ENCODE data around the gene DISC1.

DISC1 gene

GRCh38 chr1:232059726-232060374 lies 433.3 kb downstream of the DISC1 start:
- TF ChIP-seq, protein P1, sequence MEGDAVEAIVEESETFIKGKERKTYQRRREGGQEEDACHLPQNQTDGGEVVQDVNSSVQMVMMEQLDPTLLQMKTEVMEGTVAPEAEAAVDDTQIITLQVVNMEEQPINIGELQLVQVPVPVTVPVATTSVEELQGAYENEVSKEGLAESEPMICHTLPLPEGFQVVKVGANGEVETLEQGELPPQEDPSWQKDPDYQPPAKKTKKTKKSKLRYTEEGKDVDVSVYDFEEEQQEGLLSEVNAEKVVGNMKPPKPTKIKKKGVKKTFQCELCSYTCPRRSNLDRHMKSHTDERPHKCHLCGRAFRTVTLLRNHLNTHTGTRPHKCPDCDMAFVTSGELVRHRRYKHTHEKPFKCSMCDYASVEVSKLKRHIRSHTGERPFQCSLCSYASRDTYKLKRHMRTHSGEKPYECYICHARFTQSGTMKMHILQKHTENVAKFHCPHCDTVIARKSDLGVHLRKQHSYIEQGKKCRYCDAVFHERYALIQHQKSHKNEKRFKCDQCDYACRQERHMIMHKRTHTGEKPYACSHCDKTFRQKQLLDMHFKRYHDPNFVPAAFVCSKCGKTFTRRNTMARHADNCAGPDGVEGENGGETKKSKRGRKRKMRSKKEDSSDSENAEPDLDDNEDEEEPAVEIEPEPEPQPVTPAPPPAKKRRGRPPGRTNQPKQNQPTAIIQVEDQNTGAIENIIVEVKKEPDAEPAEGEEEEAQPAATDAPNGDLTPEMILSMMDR (conservative IDR thresholded peaks at IDR 0.05; ENCODE audit: low read depth, low read length) = no peak
- DNase-seq (ENCODE audit: low read depth) = no peak
- no peak overlapping the region for H3K4me3 ChIP-seq (ENCODE audit: low read length)

DNA sequence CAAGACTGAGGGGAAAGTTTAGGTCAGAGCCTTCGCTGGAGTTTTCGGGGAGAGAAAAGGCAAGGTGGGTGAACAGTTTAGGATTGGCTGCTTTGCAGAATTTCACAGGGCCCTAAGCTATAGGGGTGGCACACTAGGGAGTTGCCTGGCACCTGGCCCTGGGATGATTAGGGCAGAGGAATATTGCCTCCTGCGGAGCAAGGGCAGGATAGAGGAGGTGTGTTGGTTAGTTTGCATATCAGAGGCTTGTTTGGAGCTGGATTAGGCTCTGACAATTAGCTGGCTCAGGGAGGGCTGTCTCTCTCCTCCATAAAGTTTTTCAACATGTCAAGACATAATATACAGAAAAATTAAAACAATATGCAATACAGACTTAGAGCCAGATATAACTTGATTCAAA lies 436.4 kb downstream of the DISC1 start:
- no peak overlapping the region for H3K4me3 ChIP-seq (ENCODE audit: low read length)
- TF ChIP-seq, protein P1 (conservative IDR thresholded peaks at IDR 0.05; ENCODE audit: low read depth, low read length) = no peak
- no peak for DNase-seq (ENCODE audit: low read depth)

DNA sequence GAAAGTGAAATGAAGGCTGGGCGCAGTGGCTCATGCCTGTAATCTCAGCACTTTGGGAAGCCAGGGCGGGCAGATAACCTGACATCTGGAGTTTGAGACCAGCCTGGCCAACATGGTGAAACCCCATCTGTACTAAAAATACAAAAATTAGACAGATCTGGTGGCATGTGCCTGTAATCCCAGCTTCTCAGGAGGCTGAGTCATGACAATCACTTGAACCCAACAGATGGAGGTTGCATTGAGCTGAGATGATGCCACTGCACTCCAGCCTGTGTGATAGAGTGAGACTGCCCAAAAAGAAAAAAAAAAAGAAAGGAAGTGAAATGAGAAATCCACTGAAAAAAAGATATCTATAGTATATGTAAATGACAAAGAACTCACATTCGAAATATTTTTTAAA lies 439.9 kb downstream of the DISC1 start:
- TF ChIP-seq, protein P1 (conservative IDR thresholded peaks at IDR 0.05; ENCODE audit: low read depth, low read length) = no peak
- no peak overlapping the region for H3K4me3 ChIP-seq (ENCODE audit: low read length)
- no peak for DNase-seq (ENCODE audit: low read depth)

DNA sequence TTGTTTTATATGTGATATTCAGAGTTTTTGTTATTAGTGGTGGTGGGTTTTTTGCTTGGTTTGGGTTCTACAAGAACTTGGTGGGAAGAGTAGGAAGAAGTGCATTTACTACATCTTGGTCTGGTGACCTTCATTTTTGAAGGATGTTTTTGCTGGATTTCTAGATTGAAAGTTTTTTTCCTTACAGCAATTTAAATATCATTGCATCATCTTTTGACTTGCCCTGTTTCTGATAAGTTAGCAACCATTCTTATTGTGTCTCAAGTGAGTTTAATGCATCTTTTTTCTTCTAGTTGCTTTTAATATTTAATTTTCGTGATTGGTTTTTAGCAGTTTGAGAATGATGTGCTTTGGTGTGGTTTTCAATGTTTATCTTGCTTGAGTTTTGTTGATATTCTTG lies 447.7 kb downstream of the DISC1 start:
- DNase-seq (ENCODE audit: low read depth) = no peak
- no peak overlapping the region for H3K4me3 ChIP-seq (ENCODE audit: low read length)
- TF ChIP-seq, protein P1 (conservative IDR thresholded peaks at IDR 0.05; ENCODE audit: low read depth, low read length) = no peak

DNA sequence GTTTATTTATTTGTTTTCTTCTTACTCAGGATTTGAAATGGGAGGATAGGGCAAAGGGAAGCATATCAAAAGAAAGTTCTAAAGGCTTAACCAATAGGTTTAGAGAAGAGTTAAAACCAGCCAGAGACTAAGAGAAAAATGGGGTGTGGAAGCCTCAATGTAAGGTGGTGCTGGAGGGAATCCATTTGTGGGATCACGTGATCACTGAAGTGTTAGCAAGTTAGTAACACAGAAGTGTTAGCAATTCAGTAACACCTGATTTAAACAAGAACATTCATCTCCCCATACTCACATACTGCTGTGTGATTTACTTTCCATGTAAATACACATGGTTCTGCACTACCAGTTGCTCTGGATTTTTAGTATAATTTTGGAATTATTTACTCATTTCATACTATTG lies 451.2 kb downstream of the DISC1 start:
- no peak for DNase-seq (ENCODE audit: low read depth)
- H3K4me3 ChIP-seq (ENCODE audit: low read length) = no peak overlapping the region
- TF ChIP-seq, protein P1 (conservative IDR thresholded peaks at IDR 0.05; ENCODE audit: low read depth, low read length) = no peak

- no peak overlapping the region for H3K4me3 ChIP-seq (ENCODE audit: low read length)
- DNase-seq (ENCODE audit: low read depth) = no peak
- TF ChIP-seq, protein P1 (conservative IDR thresholded peaks at IDR 0.05; ENCODE audit: low read depth, low read length) = no peak
Measured at GRCh38 chr1:232084584-232085223, 458.1 kb downstream of the DISC1 start.

DNA sequence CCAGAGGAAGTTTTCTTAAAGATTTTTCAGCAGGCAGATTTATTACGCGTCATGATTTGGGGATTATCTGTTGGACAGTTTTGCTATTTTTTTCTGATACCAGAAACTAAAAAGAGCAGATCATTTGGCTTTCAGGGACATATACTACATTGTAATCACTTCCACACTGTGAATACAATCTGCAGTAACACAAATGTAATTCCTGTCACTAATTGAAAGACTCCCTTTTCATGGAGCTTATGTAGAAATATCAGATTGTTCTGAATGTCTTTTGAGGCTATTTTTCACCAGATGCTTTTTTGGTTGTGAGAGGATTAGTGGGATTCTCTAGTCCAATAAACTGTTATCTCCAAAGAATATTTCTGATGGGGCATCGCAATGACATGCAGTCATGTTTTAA lies 464.2 kb downstream of the DISC1 start:
- DNase-seq (ENCODE audit: low read depth) = no peak
- H3K4me3 ChIP-seq (ENCODE audit: low read length) = no peak overlapping the region
- TF ChIP-seq, protein P1 (conservative IDR thresholded peaks at IDR 0.05; ENCODE audit: low read depth, low read length) = no peak

All from retinal pigment epithelial cell (primary cell).